Stimulated activated CD8-positive, alpha-beta memory T cell treated with anti-CD3 and anti-CD28 coated beads, Interleukin-15, amount 100 ng/mL, for 4 hours (primary cell): ENCODE data around the gene ZC3H10.
A peak's percentile ranks its signal among the peaks of the same experiment; 100 is the strongest.
"Not testable (repeated sequence)": the region's sequence is repeated elsewhere in the genome, so short reads cannot be mapped to it uniquely, and the experiment has no call there.

Experiments used
- DNase-seq, 2 donors: peaks; one replicate each; pipeline ENCODE4 v3.0.0-alpha.2; 2020; ENCODE audit warnings: low read depth in 2 of 2

The ZC3H10 gene

GRCh38 chr12:56102683-56103065 lies 15.4 kb upstream of the ZC3H10 start:
- DNase-seq, result no peak

GRCh38 chr12:56103066-56103711 lies 14.9 kb upstream of the ZC3H10 start:
- DNase-seq, result no peak

- DNase-seq, result no peak
Observed at GRCh38 chr12:56103823-56104108, 14.3 kb upstream of the ZC3H10 start.

- peak; percentile 93 to 97 for DNase-seq
Observed at GRCh38 chr12:56104109-56104814, 13.8 kb upstream of the ZC3H10 start, which contains the start of gene PA2G4. PA2G4 (plus strand) TSS chr12:56104559; CDS start chr12:56104738, 179 bp downstream.

GRCh38 chr12:56104815-56105608 lies 13.1 kb upstream of the ZC3H10 start:
- DNase-seq, result no peak

GRCh38 chr12:56105609-56105902 lies 12.5 kb upstream of the ZC3H10 start:
- no peak for DNase-seq

- DNase-seq, result no peak
Observed at GRCh38 chr12:56107242-56107641, 10.8 kb upstream of the ZC3H10 start.

- no peak for DNase-seq
Observed at GRCh38 chr12:56110571-56110970, 7.5 kb upstream of the ZC3H10 start.

- no peak for DNase-seq
Observed at GRCh38 chr12:56114084-56114483, 4.0 kb upstream of the ZC3H10 start.

GRCh38 chr12:56115329-56115728 lies 2.7 kb upstream of the ZC3H10 start:
- no peak for DNase-seq

- peak; percentile 83 to 89 for DNase-seq
Observed at GRCh38 chr12:56116267-56117081, 1.6 kb upstream of the ZC3H10 start, which contains the start of gene RPL41. RPL41 (plus strand) TSS chr12:56116633.

GRCh38 chr12:56117082-56117706 lies 872 bp upstream of the ZC3H10 start:
- DNase-seq, result not testable (repeated sequence)

GRCh38 chr12:56118688-56119357 lies 757 bp downstream of the ZC3H10 start:
- DNase-seq, result no peak

GRCh38 chr12:56119361-56119796 lies 1.3 kb downstream of the ZC3H10 start:
- peak in 1 of 2 donors; percentile 12 for DNase-seq

GRCh38 chr12:56120158-56120846 lies 2.2 kb downstream of the ZC3H10 start:
- no peak for DNase-seq

GRCh38 chr12:56121204-56121870 lies 3.3 kb downstream of the ZC3H10 start:
- no peak for DNase-seq

- DNase-seq, result no peak
Observed at GRCh38 chr12:56122637-56123036, 4.6 kb downstream of the ZC3H10 start.

GRCh38 chr12:56124133-56124532 lies 6.1 kb downstream of the ZC3H10 start:
- DNase-seq, result no peak

- DNase-seq, result no peak
Observed at GRCh38 chr12:56126732-56127239, 8.7 kb downstream of the ZC3H10 start.

GRCh38 chr12:56127485-56127887 lies 9.4 kb downstream of the ZC3H10 start:
- DNase-seq, result no peak
